LNCAP (cell line): ENCODE measurements around the gene FRMPD1.

Source experiments
- CTCF ChIP-seq: fragments of 450-650 bp; IDR thresholded peaks from 2 replicates; pipeline ENCODE4 v1.5.1; 2017; ENCODE audit warnings: mild to moderate bottlenecking

FRMPD1 gene

GRCh38 chr9:37650873-37651768 lies at the start of gene FRMPD1:
FRMPD1 (plus strand) TSS chr9:37650954; CDS start chr9:37692642, 41,688 bp downstream.
- no peak for TF ChIP-seq CTCF

GRCh38 chr9:37602817-37603216 lies 47.9 kb upstream of the FRMPD1 start:
- TF ChIP-seq CTCF, result no peak

- no peak for TF ChIP-seq CTCF
These were observed 46.5 kb upstream of the FRMPD1 start for GRCh38 chr9:37604296-37604695.

- no peak for TF ChIP-seq CTCF
These were observed 42.5 kb upstream of the FRMPD1 start for GRCh38 chr9:37608250-37608649.

- no peak for TF ChIP-seq CTCF
These were observed 40.9 kb upstream of the FRMPD1 start for GRCh38 chr9:37609735-37610397.

- no peak for TF ChIP-seq CTCF
These were observed 39.7 kb upstream of the FRMPD1 start for GRCh38 chr9:37611014-37611413.

- TF ChIP-seq CTCF, result no peak
These were observed 38.8 kb upstream of the FRMPD1 start for GRCh38 chr9:37611961-37612360.
